LNCAP (cell line): ENCODE data around the gene ARRDC4.

Experiments used
- TF ChIP-seq, protein P1 (sequence below): fragments of 450-650 bp; IDR thresholded peaks from 2 replicates; pipeline ENCODE4 v1.5.1; 2017; ENCODE audit warnings: mild to moderate bottlenecking

The ARRDC4 gene

DNA sequence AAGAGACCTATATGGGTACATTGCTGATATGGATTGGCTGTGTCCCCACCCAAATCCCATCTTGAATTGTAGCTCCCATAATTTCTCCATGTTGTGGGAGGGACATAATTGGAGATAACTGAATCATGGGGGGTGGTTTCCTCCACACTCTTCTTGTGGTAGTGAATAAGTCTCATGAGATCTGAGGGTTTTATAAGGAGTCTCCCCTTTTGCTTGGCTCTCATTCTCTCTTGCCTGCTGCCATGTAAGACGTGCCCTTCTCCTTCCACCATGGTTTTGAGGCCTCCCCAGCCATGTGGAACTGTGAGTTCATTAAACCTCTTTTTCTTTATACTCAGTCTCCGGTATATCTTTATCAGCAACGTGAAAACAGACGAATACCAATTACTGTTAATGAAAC is 5.0 kb upstream of the ARRDC4 start:
- TF ChIP-seq, protein P1, sequence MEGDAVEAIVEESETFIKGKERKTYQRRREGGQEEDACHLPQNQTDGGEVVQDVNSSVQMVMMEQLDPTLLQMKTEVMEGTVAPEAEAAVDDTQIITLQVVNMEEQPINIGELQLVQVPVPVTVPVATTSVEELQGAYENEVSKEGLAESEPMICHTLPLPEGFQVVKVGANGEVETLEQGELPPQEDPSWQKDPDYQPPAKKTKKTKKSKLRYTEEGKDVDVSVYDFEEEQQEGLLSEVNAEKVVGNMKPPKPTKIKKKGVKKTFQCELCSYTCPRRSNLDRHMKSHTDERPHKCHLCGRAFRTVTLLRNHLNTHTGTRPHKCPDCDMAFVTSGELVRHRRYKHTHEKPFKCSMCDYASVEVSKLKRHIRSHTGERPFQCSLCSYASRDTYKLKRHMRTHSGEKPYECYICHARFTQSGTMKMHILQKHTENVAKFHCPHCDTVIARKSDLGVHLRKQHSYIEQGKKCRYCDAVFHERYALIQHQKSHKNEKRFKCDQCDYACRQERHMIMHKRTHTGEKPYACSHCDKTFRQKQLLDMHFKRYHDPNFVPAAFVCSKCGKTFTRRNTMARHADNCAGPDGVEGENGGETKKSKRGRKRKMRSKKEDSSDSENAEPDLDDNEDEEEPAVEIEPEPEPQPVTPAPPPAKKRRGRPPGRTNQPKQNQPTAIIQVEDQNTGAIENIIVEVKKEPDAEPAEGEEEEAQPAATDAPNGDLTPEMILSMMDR = no peak

DNA sequence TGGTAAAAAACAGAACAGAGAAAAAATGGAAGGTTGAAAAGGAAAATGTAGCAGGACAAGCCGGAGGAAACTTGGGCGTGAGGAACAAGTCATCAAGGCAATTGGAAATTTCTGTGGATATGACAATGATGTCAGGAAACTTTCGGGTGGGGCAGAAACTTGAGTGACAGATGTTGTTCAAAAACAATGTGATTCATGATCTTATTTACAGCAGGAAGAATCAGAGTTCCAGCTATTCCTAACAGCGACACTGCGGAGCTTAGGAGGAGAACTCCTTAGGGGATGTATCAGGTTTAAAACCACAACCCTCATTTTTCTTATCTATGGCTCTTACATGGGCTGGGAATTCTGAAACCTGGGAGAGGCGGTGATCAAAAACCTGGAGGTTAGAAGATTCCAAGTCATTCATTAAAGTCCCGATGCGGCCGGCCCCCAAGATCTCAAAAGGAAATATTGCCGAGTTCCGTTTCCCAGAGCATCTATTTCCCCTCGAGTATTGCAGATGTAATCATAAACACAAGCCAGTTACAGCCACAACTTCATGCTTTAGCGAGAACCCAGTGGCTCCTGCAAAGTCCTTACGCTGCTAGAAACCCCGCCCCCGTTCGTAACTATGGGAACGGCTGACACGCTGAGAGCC is 659 bp upstream of the ARRDC4 start:
- TF ChIP-seq, protein P1 = no peak

DNA sequence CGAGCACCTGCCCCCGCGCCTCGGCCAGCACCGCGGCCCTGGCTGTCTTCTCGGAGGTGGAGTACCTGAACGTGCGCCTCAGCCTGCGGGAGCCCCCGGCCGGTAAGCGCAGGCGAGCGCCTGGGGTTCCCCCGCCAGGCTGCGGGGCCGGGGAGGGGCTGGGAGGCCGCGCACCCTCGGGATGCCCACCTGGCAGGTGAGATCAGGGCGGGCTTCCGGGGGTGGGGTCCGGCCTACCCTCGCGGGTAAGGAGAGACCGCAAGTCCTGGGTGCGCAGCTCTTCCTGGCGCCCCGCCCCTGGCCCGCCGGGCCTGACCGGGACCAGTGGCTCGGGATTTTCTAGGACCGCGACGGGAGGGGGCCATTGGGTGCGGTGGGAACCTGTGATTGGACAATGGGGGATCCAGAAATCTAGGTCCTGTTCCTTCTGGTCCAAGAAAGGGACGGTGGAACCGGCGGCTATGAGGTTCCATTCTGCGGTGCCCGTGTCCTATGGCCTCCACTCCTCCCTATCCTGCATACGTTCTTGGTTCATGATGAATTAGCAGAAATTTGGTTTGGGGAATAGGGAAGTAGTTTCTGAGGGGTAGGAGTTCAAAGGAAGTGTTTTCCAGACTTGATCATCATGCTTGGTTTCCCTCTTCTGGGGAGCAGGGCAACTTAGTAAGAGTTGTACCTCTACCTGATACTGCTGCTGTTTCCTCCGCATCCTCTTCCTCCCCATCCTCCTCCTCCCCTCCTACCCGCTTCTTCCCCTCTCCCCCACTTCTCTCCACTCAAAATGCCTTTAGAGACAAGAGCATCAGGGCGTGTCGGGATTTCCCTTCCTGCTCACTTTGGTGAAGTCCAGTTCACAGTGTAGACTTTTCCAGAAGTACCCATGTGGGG is 808 bp downstream of the ARRDC4 start:
- TF ChIP-seq, protein P1 = no peak

- TF ChIP-seq, protein P1 = no peak
Observed at GRCh38 chr15:97962263-97962662, 1.8 kb downstream of the ARRDC4 start.

DNA sequence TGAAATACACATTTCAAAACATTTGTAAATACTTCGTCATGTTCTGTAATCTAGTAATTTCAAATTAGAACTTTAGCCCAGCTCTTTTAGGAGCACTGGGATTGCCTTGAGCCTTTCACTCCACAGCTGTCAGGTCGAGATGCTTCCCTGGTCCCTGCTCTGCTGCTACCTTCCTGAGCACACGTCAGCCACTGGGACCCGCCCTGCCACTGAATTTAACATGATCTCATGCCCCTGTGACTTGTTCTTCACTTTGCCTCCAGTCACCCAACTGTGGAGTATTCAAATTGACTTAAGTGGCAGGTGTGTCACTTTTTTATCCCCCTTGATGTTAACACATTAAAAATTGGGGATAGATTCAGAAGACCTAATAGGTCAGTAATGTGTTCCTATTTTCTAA is 3.3 kb downstream of the ARRDC4 start:
- TF ChIP-seq, protein P1 = no peak

GRCh38 chr15:97966246-97966645 is 5.7 kb downstream of the ARRDC4 start:
- TF ChIP-seq, protein P1 = no peak

GRCh38 chr15:97966924-97967620 is 6.6 kb downstream of the ARRDC4 start:
- TF ChIP-seq, protein P1 = no peak
